Ishikawa (cell line): ENCODE data around the gene EFCAB9.

ENCODE experiments used
- CEBPB ChIP-seq: IDR thresholded peaks from 2 replicates; pipeline ENCODE4 v1.6.1; 2012
- CREB1 ChIP-seq: IDR thresholded peaks from 2 replicates; pipeline ENCODE4 v1.6.1; 2012; ENCODE audit warnings: low read depth
- FOXM1 ChIP-seq: IDR thresholded peaks from 2 replicates; pipeline ENCODE4 v1.6.1; 2012; ENCODE audit warnings: low read depth, borderline replicate concordance
- MAX ChIP-seq: IDR thresholded peaks from 2 replicates; pipeline ENCODE4 v1.6.1; 2012
- NFIC ChIP-seq: IDR thresholded peaks from 2 replicates; pipeline ENCODE4 v1.6.1; 2012
- RAD21 ChIP-seq: IDR thresholded peaks from 2 replicates; pipeline ENCODE4 v1.6.1; 2012; ENCODE audit warnings: low read depth
- REST ChIP-seq: IDR thresholded peaks from 2 replicates; pipeline ENCODE4 v1.6.1; 2012; ENCODE audit warnings: low read depth, mild to moderate bottlenecking
- TCF12 ChIP-seq: IDR thresholded peaks from 2 replicates; pipeline ENCODE4 v1.6.1; 2012; ENCODE audit warnings: low read depth
- YY1 ChIP-seq: IDR thresholded peaks from 2 replicates; pipeline ENCODE4 v1.6.1; 2012; ENCODE audit warnings: low read depth

GRCh38 chr5:172151661-172152210, 42.2 kb upstream of the EFCAB9 start:
- TF ChIP-seq TCF12 (no peak), MAX (no peak), YY1 (no peak), REST (no peak), CREB1 (no peak), RAD21 (no peak), CEBPB (no peak), NFIC (no peak), FOXM1 (no peak)
